ENCODE data around the gene OR13C3. TPM values are rescaled to one million over a fixed set of nuclear protein-coding genes. Genes with fewer than 3 reads are reported as not detected.

OR13C3 gene
- total RNA-seq, 1 donor, result not detected

DNA sequence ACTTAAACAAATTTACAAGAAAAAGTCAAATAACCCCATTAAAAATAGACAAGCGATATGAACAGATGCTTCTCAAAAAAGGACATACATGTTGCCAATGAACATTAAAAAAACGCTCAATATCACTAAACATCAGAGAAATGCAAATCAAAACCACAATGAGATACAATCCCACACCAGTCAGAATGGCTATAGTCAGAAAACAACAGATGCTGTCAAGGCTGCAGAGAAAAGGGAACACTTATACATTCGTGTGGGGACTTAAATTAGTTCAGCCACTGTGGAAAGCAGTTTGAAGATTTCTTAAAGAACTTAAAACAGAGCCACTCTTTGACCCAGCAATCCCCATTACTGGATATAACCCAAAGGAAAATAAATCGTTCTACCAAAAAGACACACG, 21.8 kb downstream of the OR13C3 start:
- TF ChIP-seq, protein P1, sequence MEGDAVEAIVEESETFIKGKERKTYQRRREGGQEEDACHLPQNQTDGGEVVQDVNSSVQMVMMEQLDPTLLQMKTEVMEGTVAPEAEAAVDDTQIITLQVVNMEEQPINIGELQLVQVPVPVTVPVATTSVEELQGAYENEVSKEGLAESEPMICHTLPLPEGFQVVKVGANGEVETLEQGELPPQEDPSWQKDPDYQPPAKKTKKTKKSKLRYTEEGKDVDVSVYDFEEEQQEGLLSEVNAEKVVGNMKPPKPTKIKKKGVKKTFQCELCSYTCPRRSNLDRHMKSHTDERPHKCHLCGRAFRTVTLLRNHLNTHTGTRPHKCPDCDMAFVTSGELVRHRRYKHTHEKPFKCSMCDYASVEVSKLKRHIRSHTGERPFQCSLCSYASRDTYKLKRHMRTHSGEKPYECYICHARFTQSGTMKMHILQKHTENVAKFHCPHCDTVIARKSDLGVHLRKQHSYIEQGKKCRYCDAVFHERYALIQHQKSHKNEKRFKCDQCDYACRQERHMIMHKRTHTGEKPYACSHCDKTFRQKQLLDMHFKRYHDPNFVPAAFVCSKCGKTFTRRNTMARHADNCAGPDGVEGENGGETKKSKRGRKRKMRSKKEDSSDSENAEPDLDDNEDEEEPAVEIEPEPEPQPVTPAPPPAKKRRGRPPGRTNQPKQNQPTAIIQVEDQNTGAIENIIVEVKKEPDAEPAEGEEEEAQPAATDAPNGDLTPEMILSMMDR (IDR thresholded peaks at IDR 0.05; ENCODE audit: insufficient read depth, low read depth, low read length), result no peak
- no peak for DNase-seq (ENCODE audit: low read depth)
- H3K4me3 ChIP-seq (ENCODE audit: low read depth, low read length), result no peak overlapping the region

DNA sequence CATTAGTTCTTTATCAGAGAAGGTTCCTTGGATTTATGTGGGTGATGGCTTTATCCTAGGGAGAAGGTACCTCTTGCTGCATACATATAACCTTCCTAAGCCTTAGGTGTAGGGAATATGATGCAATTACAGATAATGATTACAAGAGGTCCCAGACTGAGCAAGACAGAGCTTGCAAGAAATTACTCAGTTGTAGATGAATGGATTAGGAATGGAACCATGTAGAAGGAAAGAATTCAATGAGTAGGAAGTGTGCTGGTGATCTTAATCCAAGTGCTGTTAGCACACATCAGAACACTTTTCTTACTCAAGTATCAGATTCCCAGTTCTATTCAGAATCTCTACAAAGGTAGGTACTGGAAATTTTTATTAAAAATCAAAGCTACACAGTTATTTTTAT, 30.1 kb downstream of the OR13C3 start:
- TF ChIP-seq, protein P1 (IDR thresholded peaks at IDR 0.05; ENCODE audit: insufficient read depth, low read depth, low read length), result no peak
- DNase-seq (ENCODE audit: low read depth), result no peak
- no peak overlapping the region for H3K4me3 ChIP-seq (ENCODE audit: low read depth, low read length)

DNA sequence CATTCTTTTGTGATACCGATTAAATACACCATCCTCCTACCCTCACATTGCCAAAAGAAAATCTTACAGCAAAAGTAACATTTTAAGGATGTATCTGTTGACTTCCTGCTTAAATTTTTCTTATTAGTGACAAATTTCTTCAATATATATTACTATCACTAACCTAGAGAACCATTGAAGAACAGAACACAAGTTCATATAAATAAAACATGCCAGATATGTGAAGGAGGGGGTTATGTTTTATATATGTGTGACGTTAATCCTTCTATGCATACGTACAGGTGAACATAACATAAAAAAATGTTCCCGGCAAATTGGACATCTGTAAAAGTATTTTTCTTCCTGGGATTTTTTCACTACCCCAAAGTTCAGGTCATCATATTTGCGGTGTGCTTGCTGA, 32.7 kb downstream of the OR13C3 start, which contains the start of gene OR13F1:
Gene OR13F1 (plus strand): TSS at position 301 of the 400 bp plus-strand sequence. CDS start 0 bp downstream, at position 301.
- TF ChIP-seq, protein P1 (IDR thresholded peaks at IDR 0.05; ENCODE audit: insufficient read depth, low read depth, low read length), result no peak
- H3K4me3 ChIP-seq (ENCODE audit: low read depth, low read length), result no peak within 1 kb of the TSS
- DNase-seq (ENCODE audit: low read depth), result no peak

DNA sequence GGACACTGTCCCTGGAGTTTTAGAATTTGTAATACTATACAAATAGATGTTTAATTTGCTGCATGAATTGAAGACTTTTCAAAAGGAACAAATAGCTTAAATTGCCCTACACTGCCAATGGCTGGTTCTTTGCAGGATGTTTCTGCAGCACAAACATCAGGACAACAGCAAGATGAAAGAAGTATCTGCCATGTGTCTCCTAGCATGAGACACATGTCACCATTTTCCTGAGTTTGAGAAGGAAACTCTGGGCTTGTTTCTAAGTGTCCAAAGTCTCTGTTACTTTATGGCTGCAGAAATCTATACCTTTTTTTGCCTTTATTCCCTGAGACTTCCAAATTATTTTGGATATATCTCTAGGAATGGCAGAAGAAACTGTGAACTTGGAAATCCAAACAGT, 33.2 kb downstream of the OR13C3 start:
- DNase-seq (ENCODE audit: low read depth), result no peak
- no peak overlapping the region for H3K4me3 ChIP-seq (ENCODE audit: low read depth, low read length)
- TF ChIP-seq, protein P1 (IDR thresholded peaks at IDR 0.05; ENCODE audit: insufficient read depth, low read depth, low read length), result no peak

DNA sequence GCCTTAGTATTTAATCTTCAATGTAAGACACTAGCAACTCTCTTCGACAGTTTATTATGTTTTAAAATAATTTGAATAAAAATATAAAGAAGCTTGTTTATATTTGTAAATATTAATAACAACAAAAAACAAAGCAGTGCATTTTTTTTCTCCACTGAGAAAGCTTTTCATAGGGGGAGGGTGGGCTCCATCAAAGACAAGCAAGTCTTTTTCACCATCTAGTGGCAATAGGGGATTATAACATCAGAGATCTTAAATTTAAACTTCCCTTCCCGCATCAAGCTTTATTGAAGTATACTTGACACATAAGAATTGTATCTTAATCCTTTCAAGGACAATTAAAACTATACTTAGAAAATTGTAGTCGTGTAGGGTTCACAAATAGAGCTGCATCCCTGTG, 41.8 kb downstream of the OR13C3 start:
- no peak overlapping the region for H3K4me3 ChIP-seq (ENCODE audit: low read depth, low read length)
- DNase-seq (ENCODE audit: low read depth), result no peak
- TF ChIP-seq, protein P1 (IDR thresholded peaks at IDR 0.05; ENCODE audit: insufficient read depth, low read depth, low read length), result no peak

Other genes with a start within 250 kb of the OR13C3 start
- not detected in 2 replicates for gene OR13F1, start 32.6 kb downstream of the OR13C3 start, total RNA-seq
- not detected in 2 replicates for gene OR13C4, start 9.6 kb downstream of the OR13C3 start, total RNA-seq
- gene OR13C8, start 32.3 kb upstream of the OR13C3 start, total RNA-seq, result not detected in 2 replicates
- gene OR13C5, start 62.6 kb upstream of the OR13C3 start, total RNA-seq, result not detected in 2 replicates
- not detected in 2 replicates for gene OR13C2, start 68.8 kb upstream of the OR13C3 start, total RNA-seq
- not detected in 2 replicates for gene OR13C9, start 81.3 kb upstream of the OR13C3 start, total RNA-seq
- gene OR13D1, start 157.7 kb upstream of the OR13C3 start, total RNA-seq, result not detected in 2 replicates
- 40.6 and 51.4 TPM in 2 replicates for gene NIPSNAP3A, start 210.8 kb upstream of the OR13C3 start, total RNA-seq
- gene NIPSNAP3B, start 227.3 kb upstream of the OR13C3 start, total RNA-seq, result 0.97 and 1.3 TPM in 2 replicates

All from fibroblast of villous mesenchyme (primary cell).